Erythroblast (primary cell): ENCODE results near the gene LYZL6.
A peak's percentile ranks its signal among the peaks of the same experiment; 100 is the strongest.

Experiments
- DNase-seq, 2 experiments: peaks; one replicate each; lab custom pipeline; 2025; lab: John Stamatoyannopoulos, UW
- GATA1 ChIP-seq: IDR thresholded peaks from 2 replicates; pipeline ENCODE4 v1.6.1; 2011; ENCODE audit warnings: low read depth, mild to moderate bottlenecking, control low read depth, low read length, moderate library complexity
- POLR2A ChIP-seq: IDR thresholded peaks from 2 replicates; pipeline ENCODE4 v1.6.1; 2011; ENCODE audit warnings: mild to moderate bottlenecking, low read length

LYZL6 gene

DNA sequence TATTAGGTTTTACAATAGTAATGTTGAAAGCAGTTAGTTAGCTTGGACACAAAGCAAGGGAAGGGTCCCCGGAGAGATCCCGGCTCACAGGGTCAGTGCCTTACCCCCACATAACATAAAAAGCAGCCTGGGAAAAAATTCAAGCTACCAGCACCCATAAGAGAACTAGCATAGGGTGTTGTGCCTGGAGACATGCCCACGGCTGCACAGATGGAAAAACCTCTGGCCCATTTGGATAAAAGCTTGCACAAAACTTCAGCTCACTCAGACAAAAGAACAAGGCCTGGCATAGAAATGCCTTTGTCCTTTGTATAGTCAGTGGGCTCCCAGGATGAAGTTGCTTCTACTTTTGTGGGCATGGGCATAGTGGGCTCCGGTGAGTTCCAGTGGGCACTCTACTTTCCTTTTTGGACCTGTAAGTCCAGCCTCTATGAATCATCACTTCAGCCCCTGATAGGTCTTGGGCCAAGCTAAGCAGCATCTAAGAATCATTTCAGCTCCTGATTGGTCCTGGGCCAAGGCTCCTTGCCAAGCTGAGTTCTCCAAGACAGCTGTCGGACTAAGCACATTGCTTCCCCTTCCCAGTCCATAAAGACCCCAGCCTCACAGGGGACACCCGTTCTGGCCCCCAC is 11.6 kb downstream of the LYZL6 start:
- DNase-seq, result no peak
- TF ChIP-seq POLR2A (no peak), GATA1 (no peak)

- TF ChIP-seq POLR2A (peak; percentile 66), GATA1 (no peak)
- DNase-seq, result peak; percentile 84 to 86
Observed at GRCh38 chr17:35930211-35931065, 13.1 kb downstream of the LYZL6 start, which contains the start of gene RDM1. TSS of gene RDM1 (minus strand) at chr17:35930773. CDS start at chr17:35930727, 46 bp downstream.

DNA sequence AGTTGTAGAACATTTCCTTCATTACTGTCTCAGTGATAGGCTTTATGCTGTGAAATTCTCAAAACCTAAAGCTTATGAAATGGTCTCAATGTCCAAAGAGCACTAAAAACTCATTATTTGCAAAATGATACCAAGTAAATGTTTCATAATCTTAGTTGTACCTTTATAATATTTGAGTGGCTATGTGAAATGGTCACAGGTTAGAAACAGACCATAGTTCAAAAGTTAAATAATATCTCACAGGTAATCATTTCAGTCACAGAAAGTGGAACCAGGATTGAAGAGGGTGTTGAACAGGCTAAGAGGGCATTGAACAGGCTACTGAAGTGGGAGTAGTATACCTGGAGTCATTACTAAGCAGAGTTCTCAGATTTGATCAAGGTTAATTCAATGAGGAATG is 15.8 kb downstream of the LYZL6 start:
- TF ChIP-seq POLR2A, result no peak
- TF ChIP-seq GATA1, result no peak
- no peak for DNase-seq

- DNase-seq, result no peak
- TF ChIP-seq POLR2A, result no peak
Observed at GRCh38 chr17:35923609-35924114, 19.9 kb downstream of the LYZL6 start.

DNA sequence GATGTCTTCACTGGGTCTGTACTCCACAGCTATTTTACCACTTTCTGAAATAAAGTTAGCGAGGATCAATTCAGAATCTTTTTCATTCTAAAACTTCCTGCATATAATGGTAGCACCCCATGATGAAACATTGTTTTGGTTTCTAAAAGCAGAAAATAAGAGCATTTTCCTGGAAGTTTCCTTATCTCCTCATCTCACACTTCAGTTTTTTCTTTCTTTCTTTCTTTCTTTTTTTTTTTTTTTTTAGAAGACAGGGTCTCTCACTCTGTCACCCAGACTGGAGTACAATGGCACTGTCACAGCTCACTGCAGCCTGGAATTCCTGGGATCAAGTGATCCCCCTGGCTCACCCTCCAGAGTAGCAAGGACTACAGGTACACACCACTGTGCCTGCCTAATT is 23.3 kb downstream of the LYZL6 start:
- no peak for DNase-seq

GRCh38 chr17:35918665-35919064 is 24.8 kb downstream of the LYZL6 start:
- no peak for TF ChIP-seq GATA1
- TF ChIP-seq POLR2A, result no peak

More for the DNA sequence above, 23.3 kb downstream of the LYZL6 start:
- no peak for TF ChIP-seq POLR2A
- no peak for TF ChIP-seq GATA1

GRCh38 chr17:35917519-35918213 is 25.8 kb downstream of the LYZL6 start:
- DNase-seq, result no peak
- no peak for TF ChIP-seq GATA1
- TF ChIP-seq POLR2A, result no peak

More at GRCh38 chr17:35918665-35919064, 24.8 kb downstream of the LYZL6 start:
- DNase-seq, result no peak

- DNase-seq, result no peak
- TF ChIP-seq GATA1, result no peak
Observed at GRCh38 chr17:35915153-35915964, 28.2 kb downstream of the LYZL6 start.

- DNase-seq, result no peak
- TF ChIP-seq POLR2A, result no peak
- TF ChIP-seq GATA1, result no peak
Observed at GRCh38 chr17:35914354-35914753, 29.2 kb downstream of the LYZL6 start.

DNA sequence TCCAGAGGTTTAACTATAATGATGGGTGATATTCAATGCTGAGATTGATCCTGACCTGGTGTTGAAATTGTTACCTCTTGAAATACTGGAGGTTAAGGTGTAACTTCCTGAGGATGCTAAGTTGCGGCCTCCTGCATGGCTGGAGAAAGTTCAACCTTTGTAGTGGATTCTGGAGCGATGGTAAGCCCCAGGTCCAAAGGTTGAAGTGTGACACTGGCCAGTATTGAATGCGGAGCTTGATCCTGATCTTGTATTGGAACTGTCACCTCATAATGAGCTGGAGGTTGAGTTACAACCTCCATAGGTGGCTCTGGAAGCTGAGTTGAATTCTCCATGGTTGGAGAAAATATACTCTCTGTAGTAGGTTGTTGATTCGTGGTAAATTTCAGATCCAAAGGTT is 29.9 kb downstream of the LYZL6 start:
- DNase-seq, result no peak
- TF ChIP-seq POLR2A, result no peak
- TF ChIP-seq GATA1, result no peak

DNA sequence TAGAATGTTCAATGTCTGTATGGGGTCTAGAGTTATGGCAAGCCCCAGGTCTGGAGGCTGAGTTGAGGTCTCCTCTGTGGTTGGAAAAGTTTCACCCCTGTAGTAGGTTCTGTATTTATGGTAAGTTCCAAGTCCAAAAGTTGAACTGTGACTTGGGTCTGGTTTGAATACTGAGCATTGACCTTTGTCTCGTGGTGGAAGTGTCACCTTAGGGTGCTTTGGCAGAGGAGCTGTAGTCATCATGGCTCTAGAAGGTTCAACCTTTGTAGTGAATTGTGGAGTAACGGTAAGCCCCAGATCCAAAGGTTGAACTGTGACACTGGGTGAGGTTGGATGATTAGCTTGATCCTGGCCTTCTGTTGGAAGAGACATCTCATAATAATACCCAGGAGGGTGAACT is 30.6 kb downstream of the LYZL6 start:
- DNase-seq, result no peak
- TF ChIP-seq GATA1, result no peak
- no peak for TF ChIP-seq POLR2A

GRCh38 chr17:35912339-35912912 is 31.1 kb downstream of the LYZL6 start:
- peak in 1 of 2 experiments; percentile 29 for DNase-seq
- TF ChIP-seq POLR2A, result no peak
- TF ChIP-seq GATA1, result no peak
